Placental epithelial cell (primary cell): Measurements from ENCODE around the gene CIB2. TPM values are rescaled to one million over a fixed set of nuclear protein-coding genes. Genes with fewer than 3 reads are reported as not detected.

Experiments
- small RNA-seq: library from RNA; depleted of rRNA; stranded (forward); fragments of <200 nt; gene quantifications from one replicate; pipeline ENCODE3, GENCODE V24; 2012
- total RNA-seq: library from RNA; depleted of rRNA; stranded (reverse); fragments of >200 nt; gene quantifications from 2 replicates; pipeline ENCODE4 v1.2.3, GENCODE V29; 2012

Gene CIB2
- total RNA-seq, result 22.4 and 23.6 TPM in 2 replicates

DNA sequence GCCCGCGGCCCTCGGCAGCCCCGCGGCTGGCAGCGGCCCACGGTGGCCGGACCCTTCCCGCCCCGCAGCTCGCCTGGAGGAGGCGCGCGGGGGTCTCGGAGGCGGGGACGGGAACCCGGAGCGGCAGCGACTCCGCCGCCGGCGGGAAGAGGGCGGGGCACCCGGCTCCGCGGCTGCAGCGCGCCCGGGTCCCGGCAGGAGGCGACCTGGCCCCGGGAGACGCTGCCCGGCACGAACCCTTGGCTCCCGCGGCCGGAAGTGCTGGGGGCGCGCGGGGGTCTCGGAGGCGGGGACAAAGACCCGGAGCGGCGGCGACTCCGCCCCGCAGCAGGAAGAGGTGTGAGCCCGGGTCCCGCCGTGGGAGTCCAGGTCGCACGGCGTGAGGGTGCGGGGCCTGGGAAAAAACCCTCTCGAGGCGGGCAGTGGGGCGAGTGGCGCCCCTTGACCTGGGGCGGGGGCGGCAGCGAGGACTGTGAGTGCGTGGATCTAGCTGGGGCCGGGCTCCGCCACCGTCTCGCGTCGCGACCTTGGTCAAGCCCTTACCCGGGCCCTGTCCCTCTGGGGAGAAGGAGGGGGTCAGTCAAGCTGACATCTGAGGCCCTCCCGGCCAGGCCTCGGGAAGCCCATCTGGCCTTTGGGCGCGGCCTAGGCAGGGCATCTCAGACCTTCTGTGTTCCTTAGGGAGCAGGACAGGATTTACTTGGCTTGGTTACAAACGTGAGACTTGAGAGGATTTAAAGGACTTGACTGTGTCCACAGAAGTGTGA is at the start of gene CIB2:
TSS of gene CIB2 (minus strand) at position 151 of the 767 bp plus-strand sequence. CDS start 230 bp downstream, outside the sequence.

DNA sequence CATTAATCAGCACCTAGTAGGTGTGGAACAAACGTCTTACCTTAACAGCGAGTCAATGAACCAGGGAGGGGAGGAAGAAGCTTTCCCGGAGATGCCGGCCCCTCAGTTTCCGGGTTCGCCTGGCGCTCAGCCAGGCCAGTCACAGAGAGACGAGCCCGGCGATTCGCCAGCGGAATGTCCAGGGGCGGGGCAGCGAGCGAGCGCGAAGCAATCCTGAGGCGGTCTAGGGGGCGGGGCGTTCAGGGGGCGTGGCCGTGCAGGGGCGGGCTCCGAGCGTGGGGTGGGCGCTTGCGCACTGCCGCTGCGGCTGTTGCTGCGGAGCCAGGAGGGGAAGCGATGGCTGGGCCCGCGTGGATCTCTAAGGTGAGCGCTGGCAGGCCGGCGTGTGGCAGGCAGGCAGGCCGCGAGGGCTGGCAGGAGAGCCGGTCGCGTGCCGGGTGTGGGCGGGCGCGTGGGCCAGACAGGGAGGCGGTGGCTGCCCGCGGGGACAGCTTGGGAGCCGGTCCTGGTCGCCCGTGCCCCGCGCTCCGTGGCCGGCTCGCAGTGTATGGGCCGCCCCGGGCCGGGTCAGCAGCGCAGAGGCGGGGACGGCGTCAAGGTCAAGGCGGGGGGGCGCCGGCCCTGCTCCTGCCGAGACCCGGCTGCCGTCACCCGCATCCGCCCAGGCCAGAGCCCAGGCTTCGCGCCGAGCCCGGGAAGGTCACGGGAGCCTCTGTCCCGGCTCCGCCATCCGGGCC is 18.0 kb upstream of the CIB2 start, which contains the start of gene IDH3A:
TSS of gene IDH3A (plus strand) at position 295 of the 737 bp plus-strand sequence. CDS start at position 337, 42 bp downstream.

DNA sequence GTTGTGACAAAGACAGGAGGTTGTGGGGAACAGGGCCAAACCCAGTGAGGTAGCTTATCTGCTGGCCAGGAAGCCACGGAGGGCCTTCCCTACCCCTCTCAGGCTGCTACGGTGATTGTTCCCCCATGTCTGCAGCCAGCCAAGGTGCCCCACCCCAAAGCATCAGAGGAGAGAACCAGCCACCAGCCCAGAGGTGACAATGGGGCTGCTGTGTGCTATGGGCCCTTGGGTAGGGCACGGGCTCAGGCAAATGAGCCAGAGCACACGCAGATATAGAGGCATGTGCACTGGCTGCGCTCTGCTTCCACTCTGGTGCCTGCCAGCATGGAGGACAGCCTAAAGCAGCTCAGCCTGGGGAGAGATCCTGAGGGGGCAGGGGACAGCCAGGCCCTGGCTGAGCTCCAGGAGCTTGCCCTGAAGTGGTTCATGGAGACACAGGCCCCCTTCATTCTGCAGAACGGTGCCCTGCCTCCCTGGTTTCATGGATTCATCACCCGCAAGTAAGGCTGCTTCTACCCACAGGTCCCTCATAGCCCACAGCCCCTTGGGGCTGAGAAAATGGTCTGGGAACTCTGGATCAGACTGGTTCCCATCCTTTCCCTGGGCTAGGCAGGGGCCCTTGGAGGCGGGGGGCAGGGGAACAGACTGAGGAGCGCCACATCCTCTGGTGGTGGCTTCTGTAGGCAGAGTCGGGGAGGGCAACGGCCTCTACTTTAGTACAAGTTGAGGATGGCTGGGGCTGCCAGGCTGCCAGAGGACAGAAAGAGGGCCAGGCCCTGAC is 38.8 kb downstream of the CIB2 start, which contains the start of gene SH2D7:
TSS of gene SH2D7 (plus strand) at position 301 of the 781 bp plus-strand sequence. CDS start at position 325, 24 bp downstream.

DNA sequence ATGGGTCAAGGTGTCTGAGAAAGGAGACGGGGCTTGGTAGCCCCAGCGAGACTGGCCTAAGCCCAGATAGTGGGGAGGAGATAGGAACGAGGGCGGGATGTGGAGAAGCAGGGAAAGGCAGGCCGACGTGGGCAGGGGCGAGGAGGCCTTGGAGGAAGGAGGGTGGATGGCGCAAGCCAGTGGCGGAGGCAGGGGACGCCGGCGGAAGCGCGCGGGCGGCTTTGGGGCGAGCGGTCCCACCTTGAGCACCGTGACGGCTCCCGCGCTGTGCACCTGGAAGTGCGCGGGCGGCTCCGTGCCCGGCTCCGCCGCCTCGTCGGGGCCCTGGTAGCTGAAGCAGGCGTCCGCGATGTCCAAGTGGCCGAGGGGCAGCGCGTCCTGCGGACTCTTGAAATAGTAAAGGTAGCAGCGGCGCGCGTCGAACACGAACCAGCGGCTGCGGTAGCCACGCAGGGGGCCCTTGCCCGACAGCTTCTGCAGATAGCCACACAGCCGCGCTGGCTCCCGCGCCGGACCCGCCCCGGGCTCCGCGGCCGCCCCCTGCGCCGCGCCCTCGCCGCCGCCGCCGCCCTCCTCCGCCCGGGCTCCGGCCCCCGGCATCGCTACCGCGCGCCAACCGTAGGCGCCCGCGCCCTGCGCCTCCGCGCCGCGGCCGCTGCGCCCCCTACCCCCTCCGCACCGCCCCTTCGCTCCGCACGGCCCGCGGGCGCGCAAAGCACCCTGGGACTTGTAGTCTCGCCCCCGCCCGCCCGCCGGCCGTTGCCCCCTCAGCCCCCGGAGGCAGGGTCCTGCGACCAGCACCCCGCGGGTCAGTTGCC is 54.0 kb downstream of the CIB2 start, which contains the start of gene TBC1D2B:
TSS of gene TBC1D2B (minus strand) at position 659 of the 818 bp plus-strand sequence. CDS start at position 600, 59 bp downstream.

Small RNA genes lying within 50 kb of the gene (small RNA-seq; reads per million reads assigned to genes)
- not detected for gene RF00092

Other genes starting within 250 kb of the CIB2 start
- gene TBC1D2B, start 53.7 kb downstream of the CIB2 start, total RNA-seq, result 45.7 and 49.5 TPM in 2 replicates
- gene SH2D7, start 38.9 kb downstream of the CIB2 start, total RNA-seq, result not detected in 2 replicates
- 14.9 and 40.2 TPM in 2 replicates for gene IDH3A, start 17.9 kb upstream of the CIB2 start, total RNA-seq
- 1.2 TPM in 1 of 2 replicates, not detected in the other for gene ACSBG1, start 103.1 kb upstream of the CIB2 start, total RNA-seq
- gene DNAJA4, start 133.1 kb upstream of the CIB2 start, total RNA-seq, result 22.0 and 22.9 TPM in 2 replicates
- gene SKIC8, start 168.2 kb upstream of the CIB2 start, total RNA-seq, result 115 and 126 TPM in 2 replicates
- gene CRABP1, start 208.9 kb upstream of the CIB2 start, total RNA-seq, result not detected in 2 replicates